ENCODE results near the gene RENBP.

Gene RENBP

DNA sequence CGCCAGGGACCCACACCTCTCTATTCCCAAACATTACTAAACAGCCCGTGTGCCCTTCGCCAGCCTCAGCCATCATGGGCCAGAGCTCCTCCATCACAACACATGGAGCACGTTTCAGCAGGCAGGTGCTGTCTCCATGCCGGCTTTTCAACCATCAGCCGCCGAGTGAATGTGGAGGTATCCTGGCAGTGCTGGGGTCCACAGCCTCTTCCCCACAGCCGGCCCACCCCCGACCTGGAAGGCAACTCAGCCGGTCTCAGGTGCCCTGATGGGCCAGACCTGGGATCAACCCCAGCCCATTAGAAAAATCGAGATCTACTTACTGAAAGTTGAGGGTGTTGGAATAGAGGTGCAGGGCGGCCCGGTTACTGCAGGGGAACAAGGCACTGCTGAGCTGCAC lies 12.7 kb downstream of the RENBP start:
- no peak for DNase-seq

- no peak for DNase-seq
Observed at GRCh38 chrX:153931151-153931550, 13.3 kb downstream of the RENBP start.

GRCh38 chrX:153930011-153930910 lies 14.2 kb downstream of the RENBP start:
- no peak for DNase-seq

DNA sequence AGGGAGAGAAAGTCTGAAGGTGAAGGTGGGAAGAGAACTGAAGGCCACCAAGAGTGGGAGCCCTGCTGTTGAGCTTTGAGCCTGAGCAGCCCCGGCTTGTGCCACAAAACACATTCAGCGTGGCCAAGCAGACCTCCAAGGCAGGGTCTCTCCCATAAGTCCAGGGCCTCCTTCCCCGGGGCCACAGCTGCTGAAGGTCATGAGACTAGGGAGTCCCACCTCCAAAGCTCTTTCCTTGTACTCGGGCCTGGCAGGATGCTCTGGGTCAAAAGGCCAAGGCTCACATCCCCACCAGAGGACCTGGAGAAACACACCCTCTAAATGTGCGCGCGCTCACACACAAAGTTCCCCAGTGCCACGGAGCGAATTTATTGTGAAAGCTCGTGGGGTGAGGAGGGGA lies 14.9 kb downstream of the RENBP start:
- no peak for DNase-seq

- no peak for DNase-seq
Observed at GRCh38 chrX:153928846-153929245, 15.6 kb downstream of the RENBP start.

- peak; percentile 76 to 88 (median 82) for DNase-seq
Observed at GRCh38 chrX:153927922-153928760, 16.3 kb downstream of the RENBP start.

DNA sequence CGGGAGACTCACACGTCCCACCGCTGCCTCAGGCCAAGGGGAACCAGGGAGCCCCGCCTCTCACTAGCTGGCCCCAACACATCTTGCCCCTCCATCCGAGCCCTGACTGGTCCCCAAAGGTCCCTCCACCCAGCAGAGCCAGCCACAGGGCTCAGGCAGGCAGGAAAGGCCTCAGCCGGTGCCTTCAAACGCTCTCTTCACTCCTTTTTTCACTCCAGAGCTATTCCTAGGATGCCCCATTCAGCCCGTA lies 16.8 kb downstream of the RENBP start:
- no peak for DNase-seq

- DNase-seq: peak in 3 of 4 experiments; percentile 30 to 59 (median 58)
Observed at GRCh38 chrX:153926858-153927671, 17.4 kb downstream of the RENBP start.

GRCh38 chrX:153926552-153926857 lies 17.9 kb downstream of the RENBP start:
- no peak for DNase-seq

DNA sequence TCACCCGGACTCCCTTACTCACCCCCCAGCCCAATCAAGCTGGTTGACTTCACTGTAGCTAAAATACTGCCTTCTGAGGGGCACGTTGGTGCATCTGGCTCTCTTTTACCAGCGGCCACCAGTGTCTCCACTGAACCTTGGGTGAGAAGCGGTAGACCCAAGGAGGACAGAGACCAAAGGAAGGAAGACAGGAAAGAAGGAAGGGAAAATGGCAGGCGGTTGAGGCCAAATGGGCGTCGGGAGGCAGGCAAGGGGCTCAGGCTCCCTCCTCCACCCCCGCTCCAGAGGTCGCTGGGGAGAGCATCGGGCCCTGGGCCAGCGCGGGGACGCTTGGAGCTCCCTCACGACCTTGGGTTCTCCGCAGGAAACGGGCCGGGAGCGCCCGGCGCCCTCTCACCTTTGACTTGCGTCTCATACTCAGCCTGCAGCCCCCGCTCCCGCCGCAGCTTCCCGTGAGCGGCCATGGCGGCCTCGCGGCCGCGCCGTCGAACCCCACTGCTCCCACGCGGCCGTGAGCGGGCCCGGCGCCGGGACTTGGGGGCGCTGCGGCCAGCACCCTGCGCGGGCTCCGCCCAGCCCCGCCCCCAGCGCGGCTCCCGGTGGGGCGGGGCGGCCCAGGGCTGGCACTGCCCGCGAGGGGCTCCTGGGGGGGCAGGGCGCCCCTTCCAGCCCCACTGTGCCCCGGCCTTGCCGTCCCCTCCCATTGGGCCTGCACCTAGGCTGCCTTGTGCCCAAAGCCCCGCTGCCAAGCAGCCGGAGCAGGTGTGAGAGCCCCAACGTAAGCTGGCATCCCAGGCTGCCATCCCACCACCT lies 18.5 kb downstream of the RENBP start, which contains the start of gene ARHGAP4:
Gene ARHGAP4, minus strand, starts transcription at position 526 of the 813 bp plus-strand sequence. Its CDS starts 62 bp downstream, at position 464.
- peak in 1 of 4 experiments; percentile 18 for DNase-seq

DNA sequence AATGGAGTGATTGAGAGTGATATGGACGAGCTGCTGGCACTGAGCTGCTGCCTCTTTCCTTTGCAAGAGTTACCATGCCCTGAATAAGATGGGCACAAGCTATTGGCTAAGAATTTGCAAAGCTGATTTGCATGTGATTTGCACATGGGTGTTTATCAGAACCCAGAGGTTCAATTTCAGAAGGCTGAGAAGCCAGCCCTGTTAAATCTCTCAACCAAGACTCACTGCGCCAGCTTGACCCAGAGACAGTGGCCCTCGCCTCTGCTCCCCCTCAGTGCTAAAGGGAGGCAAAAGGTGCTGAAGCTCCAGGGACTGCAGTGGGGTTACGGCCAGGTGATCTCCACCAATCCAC lies 19.1 kb downstream of the RENBP start:
- no peak for DNase-seq

DNA sequence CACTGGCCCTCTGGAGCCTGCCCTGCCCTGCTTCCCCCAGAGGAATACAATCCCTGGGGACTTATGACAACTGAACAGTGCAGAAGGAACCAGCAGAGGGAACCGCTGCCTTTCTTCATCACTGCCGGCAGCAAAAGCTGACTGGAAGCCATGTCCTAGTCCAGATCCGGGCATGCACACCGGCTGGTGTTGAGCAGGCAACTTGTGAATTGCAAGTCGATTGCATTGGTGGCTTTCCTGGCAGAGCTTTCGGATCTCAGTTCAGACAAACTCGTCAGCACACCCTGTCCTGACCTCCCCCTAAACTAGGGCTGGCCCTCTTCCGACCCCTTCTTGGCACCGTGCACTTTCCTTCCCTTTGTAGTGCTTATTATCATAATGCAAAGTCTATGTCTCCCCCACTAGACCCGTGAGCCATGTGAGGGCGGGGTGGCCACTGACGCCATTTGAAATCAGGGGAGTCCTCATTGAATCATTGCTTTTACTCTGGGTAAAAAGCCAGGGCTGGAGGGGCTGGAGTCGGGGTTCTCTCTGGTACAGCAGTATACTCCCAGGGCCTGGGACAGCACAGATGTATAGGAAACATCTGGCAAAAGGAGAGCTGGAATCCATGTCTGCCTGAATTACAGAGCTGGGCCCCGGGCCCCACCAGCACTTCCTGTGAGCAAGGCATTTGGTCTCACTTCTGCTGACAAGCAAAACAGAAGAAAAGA lies 20.1 kb downstream of the RENBP start:
- DNase-seq: peak in 1 of 4 experiments; percentile 10

DNA sequence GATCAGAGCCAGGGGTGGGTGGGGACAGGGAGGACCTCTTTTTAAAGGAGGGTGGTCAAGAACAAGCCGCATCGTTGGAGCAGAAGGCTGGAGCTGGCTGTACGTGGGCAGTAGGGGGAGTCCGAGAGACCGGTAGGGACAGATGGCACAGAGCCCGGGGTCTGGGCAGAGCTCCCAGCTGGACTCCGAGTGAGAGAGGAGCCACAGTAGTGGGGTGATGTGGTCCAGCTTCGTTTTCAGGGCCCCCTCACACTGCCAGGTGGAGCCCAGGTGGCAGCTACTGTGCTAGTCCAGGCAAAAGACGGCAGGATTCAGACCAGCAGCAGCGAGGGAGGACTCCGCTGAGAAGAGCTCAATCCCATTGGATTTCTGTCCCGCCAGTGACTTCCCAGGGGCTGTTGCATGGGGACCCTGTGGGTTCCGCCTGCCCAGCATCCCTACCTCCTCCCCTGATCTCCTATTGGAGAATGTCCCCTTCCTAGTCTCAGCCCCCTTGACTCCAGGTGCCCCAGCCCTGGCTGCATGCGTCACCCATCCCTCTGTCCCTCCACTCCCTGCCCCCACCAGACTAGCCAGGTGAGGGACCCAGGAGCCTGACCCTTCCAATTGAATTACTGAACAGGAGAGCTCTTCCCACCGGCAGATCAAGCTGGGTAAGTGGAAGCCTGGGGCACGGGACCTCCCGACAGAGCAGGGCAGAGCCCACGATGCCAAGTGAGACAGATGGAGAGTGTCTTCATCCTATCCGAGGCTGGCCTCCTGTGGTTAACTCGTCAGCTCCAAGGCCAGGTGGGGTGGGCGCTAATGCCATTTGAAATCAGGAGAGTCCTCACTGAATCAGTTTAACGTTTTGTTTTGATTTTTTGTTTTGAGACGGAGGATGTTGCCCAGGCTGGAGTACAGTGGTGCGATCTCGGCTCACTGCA lies 21.2 kb downstream of the RENBP start:
- no peak for DNase-seq

DNA sequence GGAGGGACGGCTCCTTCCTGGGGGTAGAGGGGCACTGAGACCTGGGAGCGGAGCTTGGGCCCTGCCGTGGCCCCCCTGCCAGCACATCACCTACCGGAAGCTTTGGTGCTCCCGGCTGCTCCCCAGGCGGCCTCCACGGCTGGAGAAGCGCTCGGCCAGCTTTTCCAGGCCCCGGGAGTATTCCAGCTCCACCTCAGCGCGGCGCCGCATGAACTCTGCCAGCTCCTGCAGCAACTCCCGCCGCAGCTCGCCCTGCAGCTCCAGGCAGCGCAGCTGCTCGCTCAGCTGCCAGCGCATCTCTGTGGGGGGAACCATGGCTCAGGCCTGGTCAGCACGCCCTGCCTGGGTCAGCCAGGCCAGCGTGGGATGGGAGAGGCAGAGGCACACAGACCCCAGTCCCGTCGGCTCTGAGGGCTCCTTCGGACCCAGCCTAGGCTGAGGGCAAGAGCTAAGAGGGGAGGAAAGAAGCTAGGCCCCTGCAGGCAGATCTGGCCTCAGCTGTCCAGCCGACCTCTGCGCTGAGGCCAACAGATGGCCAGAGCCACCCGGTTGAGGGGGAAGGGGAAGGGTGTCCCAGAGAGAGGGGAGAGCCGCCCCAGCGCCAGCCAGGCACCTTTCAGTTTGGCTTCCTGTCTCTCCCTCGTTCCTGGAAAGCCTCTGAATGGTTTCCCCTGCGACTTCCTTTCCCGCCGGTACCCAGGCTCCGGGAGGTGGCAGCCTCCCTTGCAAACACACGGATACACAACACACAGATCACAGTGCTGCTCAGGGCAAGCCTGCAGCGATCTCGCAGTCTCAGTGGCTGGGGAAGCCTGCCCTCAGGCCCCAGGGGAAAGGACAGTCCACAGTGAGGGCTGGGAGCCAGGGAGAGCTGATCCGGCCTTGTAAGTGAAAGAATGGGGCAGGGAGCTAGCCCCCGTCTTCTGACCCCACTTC lies 22.7 kb downstream of the RENBP start:
- no peak for DNase-seq

GRCh38 chrX:153921070-153921469 lies 23.4 kb downstream of the RENBP start:
- no peak for DNase-seq

- no peak for DNase-seq
Observed at GRCh38 chrX:153920546-153920945, 23.9 kb downstream of the RENBP start.

DNA sequence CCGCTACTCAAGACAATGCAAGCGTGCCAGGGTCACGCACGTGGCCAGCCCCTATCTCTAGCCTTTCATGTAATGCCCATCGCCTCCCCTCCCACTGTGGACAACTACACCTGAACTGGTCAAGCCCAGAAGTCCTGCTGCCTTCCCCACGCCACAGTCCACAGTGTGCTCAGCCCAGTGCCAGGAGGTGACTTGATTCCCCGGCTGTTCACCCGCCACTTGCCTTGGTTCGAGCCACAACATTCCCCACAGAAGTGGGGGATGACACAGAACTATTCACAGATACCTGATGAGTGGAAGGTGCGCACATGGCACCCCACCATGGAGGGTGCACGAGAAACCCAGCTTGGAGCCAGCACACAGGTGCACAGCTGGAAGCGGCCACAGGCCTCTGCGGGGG lies 25.2 kb downstream of the RENBP start:
- no peak for DNase-seq

DNA sequence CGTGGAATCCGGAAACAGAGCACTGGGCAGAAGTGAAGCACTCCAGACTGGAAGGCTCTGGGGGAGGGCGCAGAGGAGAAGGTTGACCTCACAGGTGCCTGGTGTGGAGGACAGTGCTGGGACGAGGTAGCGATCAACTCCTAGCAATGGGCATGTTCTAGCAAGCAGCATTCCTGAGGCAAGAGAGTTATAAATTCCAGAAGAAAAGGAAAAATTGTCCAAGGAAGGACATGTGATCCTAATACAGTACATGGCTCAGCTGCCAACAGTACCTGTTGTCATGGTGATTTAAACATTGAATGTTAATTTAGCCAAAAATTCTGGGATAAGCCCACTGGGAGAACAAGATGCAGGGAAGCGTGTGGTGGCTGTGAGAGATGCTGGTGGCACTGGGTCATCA lies 26.6 kb downstream of the RENBP start:
- no peak for DNase-seq

DNA sequence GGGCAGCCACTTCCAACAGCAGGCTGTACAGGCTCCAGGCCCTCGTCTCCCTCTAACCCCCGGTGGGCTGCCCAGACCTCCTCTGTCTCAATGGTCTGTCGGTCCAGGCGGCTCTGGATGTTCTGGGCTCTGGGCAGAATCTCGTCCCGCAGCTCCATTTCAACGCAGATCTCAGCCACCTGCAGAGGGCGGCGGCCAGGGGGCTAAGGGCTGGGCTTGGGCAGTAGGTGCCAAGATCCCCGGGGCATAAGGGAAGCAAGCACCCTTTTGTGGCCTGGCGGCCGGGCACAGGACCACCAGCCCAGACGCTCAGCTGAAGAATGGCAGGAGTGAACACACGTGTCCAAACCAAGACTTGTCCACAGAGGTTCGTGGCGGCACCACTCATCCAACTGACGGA lies 30.7 kb downstream of the RENBP start:
- no peak for DNase-seq

GRCh38 chrX:153913211-153913610 lies 31.2 kb downstream of the RENBP start:
- no peak for DNase-seq

All from activated CD4-positive, CD25-positive, alpha-beta regulatory T cell (primary cell).